LNCaP clone FGC (cell line): ENCODE measurements around the gene FICD.
A peak's percentile ranks its signal among the peaks of the same experiment; 100 is the strongest.

Experiments used
- DNase-seq: peaks from one replicate; pipeline ENCODE4 v3.0.0-alpha.2; 2011; ENCODE audit warnings: low read depth
- H3K4me3 ChIP-seq: 2 replicates; pipeline ENCODE4 v1.5.1; 2011; ENCODE audit warnings: mild to moderate bottlenecking, low read depth, low read length, control low read depth
- CTCF ChIP-seq: IDR thresholded peaks from 2 replicates; pipeline ENCODE4 v1.5.1; 2012; ENCODE audit warnings: mild to moderate bottlenecking; ENCODE audit not compliant: control insufficient read depth, insufficient read depth; ENCODE audit errors: extremely low read depth

Gene FICD

GRCh38 chr12:108477881-108478259, 37.2 kb upstream of the FICD start:
- DNase-seq = no peak
- H3K4me3 ChIP-seq = no peak overlapping the region
- no peak for TF ChIP-seq CTCF

- DNase-seq = peak; percentile 56
These were observed 36.4 kb upstream of the FICD start for GRCh38 chr12:108478611-108479206.

GRCh38 chr12:108479364-108480070, 35.6 kb upstream of the FICD start:
- no peak for TF ChIP-seq CTCF
- H3K4me3 ChIP-seq = no peak overlapping the region
- no peak for DNase-seq

More at GRCh38 chr12:108478611-108479206, 36.4 kb upstream of the FICD start:
- H3K4me3 ChIP-seq = no peak overlapping the region
- TF ChIP-seq CTCF = no peak

- no peak for DNase-seq
These were observed 32.3 kb upstream of the FICD start for GRCh38 chr12:108482717-108483212.

DNA sequence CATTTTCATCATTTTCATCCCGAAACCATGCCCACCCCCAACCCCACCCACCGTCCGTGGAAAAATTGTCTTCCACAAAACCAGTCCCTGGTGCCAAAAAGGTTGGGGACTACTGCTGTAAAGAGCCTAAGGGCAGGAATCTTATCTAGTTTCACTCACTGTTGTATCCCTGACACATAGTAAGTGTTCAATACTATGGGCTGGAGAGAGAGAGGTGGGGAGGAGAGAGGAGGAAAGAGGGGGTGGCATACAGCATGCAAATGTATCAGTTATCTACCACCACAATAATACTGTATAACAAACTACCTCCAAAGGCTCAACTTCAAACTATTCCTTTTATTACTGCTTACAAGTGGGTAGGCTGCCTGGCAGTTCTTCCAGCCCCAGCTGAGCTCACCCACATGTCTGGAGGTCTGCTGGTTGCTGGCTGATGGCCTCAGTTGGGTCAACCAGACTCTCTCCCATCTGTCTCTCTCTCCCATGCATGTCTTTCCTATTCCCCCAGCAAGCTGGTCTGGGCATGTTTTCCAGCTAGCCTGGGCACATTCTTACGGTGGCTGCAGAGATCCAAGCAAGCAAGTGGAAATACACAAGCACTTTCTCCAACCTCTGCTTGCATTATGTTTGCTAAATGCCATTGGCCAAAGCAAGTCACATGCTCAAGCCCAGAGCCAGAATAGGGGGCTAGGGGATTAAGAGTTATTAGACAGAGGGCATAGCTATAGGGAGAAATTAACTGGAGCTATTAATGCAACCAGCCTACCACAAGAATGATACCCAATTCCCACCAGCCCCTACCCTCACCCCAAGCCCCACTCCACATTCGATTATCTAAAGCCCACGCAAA, 31.6 kb upstream of the FICD start:
- TF ChIP-seq CTCF = no peak
- DNase-seq = no peak
- H3K4me3 ChIP-seq = no peak overlapping the region

More at GRCh38 chr12:108482717-108483212, 32.3 kb upstream of the FICD start:
- H3K4me3 ChIP-seq = no peak overlapping the region
- no peak for TF ChIP-seq CTCF

- no peak for TF ChIP-seq CTCF
- DNase-seq = no peak
These were observed 30.6 kb upstream of the FICD start for GRCh38 chr12:108484431-108484830.

More at GRCh38 chr12:108484431-108484830, 30.6 kb upstream of the FICD start:
- no peak overlapping the region for H3K4me3 ChIP-seq
